GM18858 (cell line): ENCODE data around the gene P2RY13.
A peak's percentile ranks its signal among the peaks of the same experiment; 100 is the strongest.

ENCODE experiments used
- ATAC-seq: cut with Tn5 transposase; IDR thresholded peaks from one replicate; pipeline ENCODE4 v1.9.1; 2021; ENCODE audit not compliant: unreplicated experiment

The P2RY13 gene

DNA sequence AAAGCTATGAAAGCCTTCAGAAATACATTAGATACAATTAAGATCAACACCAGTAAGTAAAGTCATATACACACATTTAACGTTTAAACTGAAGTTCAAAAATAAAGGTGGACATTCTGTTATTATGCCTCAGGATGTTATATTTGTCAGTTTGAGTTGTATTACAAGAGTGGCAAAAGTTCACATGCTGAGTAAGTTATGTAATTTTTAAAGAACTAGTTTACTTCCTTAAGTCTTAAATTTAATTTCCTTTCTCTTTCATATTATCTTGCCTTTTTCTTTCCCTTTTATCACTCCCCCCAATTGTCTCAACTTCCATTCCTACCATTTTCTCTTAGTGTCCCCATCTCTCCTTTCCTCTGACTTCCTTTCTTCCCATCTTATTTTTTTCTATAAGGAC is 7.8 kb downstream of the P2RY13 start:
- ATAC-seq, result no peak

DNA sequence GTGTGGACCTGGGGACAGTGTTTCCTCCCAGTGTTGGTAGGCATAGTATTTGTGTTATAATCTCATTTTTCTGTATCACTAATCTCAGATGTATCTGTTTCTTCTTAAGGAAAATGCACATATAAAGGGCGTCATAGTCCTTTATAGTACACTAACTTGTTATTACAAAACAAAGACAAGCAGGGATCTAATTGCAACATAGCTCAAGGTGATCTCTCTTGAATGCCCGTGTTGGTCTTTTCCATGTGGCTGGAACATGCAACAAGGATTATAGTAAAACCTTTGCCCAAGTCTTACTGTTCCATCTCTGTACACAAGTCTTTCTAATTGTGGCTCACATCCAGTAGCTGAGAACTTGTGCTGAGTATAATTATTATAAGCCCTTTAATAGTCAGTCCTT is 9.2 kb downstream of the P2RY13 start:
- no peak for ATAC-seq

DNA sequence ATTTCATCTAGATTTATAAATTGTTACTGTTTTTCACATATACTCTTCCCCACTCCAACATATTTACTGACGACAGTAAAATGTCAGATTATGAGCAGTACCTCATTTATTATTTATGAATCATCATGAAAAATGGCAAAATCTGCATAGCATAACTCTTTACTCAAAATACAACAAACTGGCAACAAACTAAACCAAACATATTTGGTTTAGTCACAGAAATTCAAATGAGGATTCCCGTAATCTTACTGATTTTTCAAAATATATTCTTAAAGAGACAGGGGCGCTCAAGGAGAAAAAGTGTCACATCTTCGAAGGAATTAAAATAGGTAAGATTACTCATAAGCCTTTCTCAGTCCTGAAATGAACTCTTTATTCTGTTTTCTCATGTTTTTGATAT is 9.7 kb downstream of the P2RY13 start:
- ATAC-seq, result no peak

DNA sequence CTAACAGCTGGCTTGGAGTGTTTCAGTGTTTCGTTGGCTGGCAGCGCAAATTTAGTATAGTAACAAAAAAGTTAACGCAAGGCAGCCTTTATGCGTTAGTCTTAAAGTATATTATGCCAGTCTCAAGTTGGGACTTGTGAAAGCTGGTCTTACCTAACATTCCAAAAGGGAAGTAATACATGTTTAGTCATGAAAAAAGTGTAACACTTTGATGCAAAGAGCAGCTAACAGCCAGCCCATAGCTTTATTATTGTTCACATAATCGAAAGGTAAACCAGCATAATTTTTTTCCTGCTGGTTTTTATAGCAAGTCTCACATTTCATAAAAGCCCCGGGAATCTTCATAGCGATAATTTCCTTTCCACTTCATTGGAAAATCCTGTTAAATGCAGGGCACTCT is 10.4 kb downstream of the P2RY13 start:
- no peak for ATAC-seq

DNA sequence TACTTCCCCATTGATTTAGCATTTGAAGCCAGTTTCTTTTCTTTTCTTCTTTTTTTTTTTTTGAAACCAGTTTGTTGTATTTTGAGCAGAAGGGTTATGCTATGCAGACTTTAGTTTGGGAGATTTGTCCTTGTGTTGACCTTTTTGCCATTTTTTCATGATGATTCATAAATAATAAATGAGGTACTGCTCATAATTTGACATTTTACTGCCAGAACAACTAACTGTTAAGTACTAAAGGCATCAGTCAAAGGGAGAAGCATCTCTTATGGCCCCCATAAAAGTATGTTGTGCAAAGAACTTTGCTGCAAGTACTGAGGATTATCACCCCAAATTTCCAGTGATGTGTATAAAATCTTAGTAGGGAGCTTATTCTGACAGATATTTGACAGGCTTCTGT is 11.0 kb downstream of the P2RY13 start:
- ATAC-seq, result no peak

DNA sequence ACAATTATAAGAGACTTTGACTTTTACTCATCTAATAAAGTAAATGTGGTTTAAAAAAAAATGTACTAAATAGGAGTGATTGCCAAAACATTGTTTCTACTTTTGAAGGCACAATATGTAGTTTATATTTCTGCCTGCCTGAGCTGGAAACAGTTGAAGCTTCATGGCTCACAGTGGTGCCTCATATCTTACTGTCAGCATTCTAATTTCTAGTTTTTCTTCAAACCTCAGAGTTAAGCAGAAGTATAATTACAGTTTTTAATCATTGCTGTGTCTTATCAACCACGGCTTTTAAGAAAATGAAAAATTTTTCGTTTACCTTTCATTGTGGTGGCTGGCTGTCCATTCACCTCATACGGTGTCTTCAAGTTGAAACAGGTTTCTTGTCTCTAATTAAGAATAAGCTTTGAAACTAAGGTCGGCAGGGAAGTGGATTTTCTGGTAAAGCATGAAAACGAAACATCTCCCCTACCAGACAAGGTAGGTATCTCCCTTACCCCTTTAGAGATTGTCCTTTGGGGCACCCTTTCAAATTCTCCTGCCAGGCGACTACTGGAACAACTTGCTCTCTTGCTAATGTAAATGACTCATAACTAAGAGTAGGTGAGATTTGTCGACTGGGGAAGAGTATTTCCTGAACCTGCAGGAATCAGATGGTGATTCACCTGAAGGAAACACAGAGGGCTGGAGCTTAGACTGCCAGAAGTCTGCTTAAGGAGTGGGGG is 12.9 kb downstream of the P2RY13 start, which contains the start of gene GPR87:
Gene GPR87 (minus strand): TSS at position 554 of the 725 bp plus-strand sequence. CDS start 16,720 bp downstream, outside the sequence.
- ATAC-seq, result peak; percentile 59

DNA sequence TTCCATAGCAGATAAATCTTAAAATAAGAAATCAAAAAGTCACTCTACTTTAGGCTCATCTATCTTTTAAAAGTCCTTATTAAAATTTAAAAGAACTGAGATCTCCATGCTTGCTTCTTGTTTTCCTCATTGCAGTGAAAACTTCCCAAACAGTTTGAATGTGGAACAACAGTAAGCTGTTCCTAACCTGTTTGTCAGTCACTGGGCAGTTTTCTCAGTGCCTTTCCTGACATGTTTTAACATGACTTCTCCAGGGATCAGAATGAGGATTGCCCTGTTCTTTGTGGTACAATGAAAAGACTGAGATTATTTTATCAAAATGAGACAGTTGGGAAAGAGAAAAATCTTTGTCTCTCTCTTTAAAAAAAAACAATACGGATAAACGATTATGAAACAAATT is 13.5 kb downstream of the P2RY13 start:
- ATAC-seq, result no peak

DNA sequence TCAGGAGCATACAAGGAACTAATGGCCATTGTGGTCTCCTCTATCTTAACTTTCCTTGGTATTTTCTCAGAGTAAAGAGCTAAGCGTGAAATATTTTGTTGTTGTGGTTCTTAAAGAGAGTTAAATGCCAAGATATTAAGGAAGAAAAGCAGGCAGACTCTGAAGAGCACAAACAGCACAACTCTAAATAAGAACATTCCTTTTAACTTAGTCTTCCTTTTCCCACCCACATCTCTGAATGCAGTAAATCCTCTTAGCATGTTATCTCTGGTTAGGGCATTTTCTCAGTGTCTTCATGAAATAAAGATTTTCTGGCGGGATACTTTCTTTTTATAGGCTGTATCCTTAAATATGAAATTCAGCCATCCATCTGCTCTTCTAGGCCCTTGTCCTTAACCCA is 14.2 kb downstream of the P2RY13 start:
- no peak for ATAC-seq

DNA sequence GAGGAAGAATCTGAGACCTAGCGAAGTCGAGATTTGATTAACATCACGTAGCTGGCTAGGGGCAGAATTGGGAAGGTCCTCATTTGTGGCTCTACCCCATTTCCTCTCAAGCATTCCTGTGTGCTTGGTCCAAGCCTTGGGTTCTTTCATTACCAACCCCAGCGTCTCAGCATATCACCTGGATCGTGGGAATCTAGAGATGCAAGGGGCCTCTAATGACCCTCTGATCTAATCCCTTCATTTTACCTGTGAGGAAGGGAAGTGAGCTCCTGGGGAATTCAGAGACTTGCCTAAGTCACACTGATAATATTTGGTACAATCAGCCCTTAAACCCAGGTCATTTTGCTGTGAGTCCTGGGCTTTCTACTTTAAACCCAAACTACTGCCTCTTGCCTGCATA is 14.8 kb downstream of the P2RY13 start:
- ATAC-seq, result no peak

DNA sequence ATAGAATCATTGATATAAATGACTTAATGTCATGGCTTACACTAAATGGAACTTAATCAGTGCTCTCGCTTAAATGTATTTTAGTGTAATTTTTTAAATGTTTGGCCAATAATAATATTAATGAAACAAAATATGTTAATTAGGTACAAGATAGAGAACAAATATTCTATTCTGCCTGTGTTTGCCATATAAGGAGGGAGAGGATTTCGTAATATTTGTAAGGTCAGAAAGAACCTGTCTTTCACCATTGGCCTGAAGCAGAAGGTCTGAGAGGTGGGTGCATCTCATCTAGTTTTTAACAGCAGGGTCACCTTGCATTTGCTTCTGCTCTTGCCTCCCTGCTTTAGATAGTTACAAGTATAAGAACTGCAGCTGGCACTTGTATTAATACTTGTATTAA is 15.2 kb downstream of the P2RY13 start:
- ATAC-seq, result no peak

DNA sequence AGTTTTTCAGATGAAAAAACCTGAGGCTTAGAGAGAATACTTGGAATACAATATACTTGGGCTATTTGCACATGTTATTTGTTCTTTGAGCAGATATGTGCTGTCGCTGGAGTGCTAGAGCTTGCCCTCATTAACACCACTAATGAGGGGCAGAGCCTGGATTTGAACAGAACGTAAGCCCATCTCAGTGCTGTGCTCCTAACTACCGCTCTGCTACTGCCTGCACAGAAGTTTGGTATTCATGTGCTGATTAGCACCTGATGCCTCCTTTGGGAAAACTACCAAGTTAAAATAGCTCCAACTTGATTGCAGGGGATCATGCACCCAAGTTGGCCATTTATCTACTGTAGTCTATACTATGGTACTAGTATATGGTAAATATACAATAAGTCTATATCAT is 16.4 kb downstream of the P2RY13 start:
- no peak for ATAC-seq

DNA sequence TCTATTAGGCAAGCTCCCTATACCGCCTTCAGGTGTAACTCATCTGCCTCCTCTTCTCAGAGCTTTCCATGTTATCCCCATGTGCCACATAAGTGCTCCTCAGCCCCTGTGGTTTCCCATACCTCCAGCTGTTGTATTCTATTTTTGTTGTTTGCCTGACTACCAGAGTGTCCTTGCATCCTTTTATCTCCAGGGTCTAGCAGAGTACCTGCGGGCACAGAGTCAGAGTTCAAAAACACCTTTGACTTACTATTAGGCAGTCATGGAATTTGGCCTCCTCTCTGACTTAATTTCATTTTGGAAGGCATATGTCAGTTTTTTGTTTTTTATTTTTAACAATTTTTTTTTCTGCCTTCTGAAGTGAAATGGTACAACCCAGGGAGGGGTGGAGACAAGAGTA is 19.8 kb downstream of the P2RY13 start:
- no peak for ATAC-seq

DNA sequence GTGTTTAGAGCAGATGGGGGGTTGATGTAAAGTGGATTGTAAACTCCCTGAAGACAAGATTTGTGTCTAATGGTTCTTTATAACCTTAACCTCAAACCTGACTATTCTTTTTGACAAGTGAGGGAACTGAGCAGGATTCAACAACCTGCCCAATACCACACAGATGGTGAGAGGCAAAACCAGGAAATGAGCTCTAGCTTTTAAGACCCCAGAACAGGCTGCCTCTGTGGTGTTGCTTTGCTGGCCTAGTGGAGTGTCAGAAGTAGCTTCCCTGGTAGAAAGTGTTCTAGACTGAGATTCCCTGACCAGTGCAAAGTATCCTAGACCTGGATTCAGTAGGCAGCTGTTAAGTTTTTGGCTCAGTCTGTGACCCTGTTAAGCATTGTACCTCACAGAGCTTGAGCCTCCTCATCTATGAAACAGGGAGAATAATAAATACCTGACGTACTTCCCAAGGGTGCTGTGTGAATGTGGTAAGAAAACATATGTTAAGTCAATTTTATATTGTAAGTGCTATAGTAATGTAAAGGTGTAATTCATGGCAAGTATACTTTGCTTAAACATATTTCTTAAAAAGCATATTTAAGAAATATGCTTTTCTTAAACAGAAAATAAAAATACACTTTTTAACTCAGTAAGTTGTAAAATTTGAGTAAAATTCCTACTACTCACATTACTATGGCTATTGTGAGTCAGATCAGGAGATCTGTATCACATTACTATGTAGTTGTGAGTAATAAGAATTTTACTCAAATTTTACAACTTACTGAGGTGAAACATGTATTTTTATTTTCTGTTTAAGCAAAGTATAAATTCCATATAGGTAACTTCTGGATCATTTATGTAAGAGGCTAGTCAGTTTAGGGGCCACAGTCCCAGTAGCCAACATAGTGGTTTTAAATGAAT is 21.5 kb downstream of the P2RY13 start:
- ATAC-seq, result no peak

DNA sequence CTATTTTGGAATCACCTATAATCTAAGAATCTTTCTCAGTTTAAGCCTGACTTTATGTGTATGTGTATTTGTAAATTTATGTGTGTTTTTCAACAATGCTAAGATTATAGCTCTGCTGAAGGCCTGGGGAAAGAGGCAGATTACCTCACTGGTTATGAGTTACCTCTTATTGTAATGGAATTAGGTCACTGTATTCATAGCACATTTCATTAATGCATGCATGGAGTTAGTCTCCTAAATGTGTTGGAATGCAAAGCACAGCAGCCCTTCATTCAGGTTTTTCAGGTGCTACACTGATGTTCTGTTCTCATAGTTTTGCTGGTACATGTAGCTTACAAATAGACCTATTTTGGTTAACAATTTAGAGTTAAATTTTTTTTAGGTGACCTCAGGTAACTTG is 22.2 kb downstream of the P2RY13 start:
- no peak for ATAC-seq

DNA sequence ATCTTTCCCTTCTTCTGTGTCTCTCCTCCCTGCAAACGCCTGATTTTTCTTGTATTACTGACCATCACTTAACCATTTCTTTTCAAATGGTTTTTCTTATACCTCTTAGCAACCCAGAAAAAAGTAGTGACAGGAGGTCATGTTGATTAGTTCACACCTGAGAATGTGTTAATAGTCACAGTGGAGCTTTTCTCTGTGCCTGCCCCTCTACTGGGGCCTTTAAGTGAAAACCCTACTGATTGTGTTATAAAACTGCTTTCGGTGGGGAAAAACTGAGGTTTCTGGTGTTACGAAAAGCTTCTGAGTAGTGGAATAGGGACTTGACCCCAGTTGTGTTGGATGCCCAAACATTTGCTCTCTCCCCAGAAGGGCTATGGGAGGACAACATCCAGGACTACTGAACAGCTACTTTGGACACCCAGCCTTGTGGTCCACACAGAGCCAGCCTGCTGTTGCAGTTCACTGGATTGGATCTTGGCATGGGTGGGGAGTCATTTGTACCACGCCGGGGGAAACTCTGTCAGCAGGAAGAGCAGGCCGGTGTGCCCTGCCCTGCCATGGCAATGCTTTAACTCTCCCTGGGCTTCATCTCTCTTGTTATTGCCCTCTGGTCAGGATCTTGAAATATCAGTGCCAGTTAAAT is 23.1 kb downstream of the P2RY13 start:
- no peak for ATAC-seq

DNA sequence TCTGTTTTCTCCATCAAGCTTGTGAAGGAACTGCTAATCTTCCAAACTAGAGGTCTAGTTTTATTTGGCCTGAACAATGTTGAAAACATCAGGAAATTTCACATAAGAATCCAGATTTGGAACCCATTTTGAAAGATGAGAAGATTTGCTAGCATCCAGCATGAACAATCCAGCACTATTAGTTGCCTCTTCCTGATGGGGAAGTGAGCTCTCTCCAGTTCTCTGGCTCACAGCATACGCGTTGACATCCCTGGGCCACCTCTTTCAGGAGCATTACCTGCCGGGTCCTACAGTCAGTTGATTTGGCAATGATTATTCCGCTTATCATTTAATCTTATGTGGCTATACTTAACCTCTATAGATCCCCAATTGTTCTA is 23.6 kb downstream of the P2RY13 start:
- ATAC-seq, result no peak

DNA sequence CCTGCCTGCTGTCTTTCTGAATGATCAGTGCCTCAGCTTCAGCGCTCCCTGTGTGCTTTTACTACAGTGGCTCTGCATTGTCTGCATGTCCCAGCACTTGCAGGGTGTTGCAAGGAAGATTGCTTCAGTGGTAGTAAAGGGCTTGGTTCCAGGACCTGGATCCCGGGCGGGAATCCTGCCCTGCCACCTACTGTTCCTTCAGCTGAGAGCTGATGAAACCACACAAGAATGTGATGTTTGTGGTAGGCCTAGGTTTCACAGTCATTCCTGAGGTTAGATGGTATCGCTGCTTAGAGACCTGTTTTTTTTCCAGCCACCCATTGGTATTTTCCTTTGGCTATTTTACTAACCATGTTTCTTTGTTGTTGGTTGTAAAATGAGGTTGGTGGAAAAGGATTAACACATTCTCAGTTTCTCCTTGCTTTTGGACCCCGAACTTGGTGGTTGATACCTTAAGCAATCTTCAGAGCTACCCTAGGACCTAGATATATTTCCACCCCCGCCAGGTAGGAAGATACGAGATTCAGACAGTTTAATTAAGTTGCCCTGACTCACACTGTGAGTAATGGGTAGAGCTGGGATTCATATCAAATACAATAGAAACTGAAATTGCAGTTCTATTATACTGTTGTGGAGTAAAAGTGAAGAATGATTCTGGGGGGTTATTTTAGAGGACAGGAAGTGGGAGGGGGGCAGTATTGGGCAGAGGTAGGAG is 24.1 kb downstream of the P2RY13 start:
- ATAC-seq, result no peak

DNA sequence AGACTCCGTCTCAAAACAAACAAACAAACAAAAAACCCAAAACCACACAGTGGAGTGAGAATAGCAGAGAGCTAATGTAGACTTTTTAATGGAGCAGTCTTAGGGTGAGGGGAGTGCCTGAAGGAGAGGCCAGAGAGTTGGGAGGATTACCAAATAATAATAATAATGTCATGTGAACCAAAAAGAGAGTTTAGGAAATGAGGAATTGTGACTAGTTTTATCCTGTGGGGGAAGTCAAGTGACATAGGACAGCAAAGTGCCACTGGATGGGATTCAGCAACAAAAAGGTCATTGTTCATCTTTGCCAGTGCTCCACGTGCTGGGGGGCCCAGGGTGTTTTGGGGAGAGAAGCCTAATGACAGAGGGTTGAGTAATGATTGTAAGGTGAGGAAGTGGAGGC is 25.6 kb downstream of the P2RY13 start:
- ATAC-seq, result no peak

DNA sequence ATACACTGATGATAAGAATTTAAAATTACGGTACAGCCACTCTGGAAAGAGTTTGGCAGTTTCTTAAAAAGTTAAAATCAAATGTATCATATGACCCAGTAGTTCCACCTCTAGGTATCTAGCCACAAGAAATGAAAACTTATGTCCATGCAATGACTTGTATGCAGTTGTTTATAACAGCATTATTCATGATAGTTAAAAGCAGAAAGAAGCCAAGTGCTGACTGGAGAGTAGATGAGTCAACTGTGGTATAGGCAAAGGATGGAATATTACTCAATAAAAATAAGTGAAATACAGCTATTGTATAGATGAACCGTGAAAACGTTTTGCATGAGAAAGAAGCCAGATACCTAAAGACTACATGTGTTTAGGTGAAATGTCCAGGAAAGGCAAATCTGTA is 27.6 kb downstream of the P2RY13 start:
- ATAC-seq, result no peak

DNA sequence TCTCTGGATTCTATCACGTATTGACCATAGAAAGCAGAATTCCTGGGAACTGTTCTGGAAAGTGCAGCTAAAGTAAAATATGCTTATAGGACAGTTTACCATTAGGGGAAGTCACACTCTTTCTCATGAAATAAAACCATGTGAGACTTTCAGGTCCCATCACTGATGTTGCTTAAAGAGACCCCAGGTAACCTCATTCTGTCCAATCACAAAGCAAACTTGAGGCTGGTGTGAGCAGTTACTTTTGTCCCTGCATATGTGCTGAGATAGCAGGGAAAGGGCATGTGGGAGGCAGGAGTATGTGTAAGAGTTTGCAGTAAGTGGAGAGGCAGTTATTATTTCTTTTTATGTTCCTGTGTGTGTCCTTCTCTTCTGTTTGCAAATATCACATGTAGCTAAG is 28.8 kb downstream of the P2RY13 start:
- no peak for ATAC-seq

DNA sequence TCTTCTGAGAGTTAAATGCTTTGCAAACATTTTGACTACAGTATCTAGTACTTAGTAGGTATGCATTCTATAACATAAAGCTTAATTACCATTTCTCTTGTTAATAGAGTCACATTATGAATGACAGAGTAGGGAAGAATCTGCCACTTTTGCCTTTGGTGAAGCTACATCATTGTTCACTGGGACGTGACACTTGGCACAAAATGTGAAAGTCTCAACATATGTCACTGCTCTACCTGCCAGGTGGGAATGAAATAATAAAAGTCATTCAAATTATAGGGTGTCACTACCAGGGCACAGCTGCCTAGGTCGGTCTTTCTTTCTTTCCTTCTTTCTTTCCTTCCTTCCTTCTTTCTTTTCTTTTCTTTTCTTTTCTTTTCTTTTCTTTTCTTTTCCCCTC is 30.3 kb downstream of the P2RY13 start:
- ATAC-seq, result no peak
